Left ventricle myocardium inferior (tissue), 1 donor: Measurements from ENCODE around the gene LRRC38. TPM values are rescaled to one million over a fixed set of nuclear protein-coding genes. Genes with fewer than 3 reads are reported as not detected.

Experiments
- DNase-seq: peaks from one replicate; pipeline ENCODE4 v3.0.0-alpha.2; 2020
- H3K27ac ChIP-seq: fragments of 200-600 bp; replicated peaks from 2 replicates; pipeline ENCODE4 v1.8.0; 2021
- H3K27me3 ChIP-seq: fragments of 200-600 bp; 2 replicates; pipeline ENCODE4 v1.8.0; 2021; ENCODE audit warnings: low read depth
- H3K36me3 ChIP-seq: fragments of 200-600 bp; 2 replicates; pipeline ENCODE4 v1.8.0; 2021
- H3K4me1 ChIP-seq: fragments of 200-600 bp; 2 replicates; pipeline ENCODE4 v1.8.0; 2021
- H3K4me3 ChIP-seq: fragments of 200-600 bp; 2 replicates; pipeline ENCODE4 v1.8.0; 2021; ENCODE audit warnings: mild to moderate bottlenecking, moderate library complexity
- H3K9me3 ChIP-seq: fragments of 200-600 bp; replicated peaks from 2 replicates; pipeline ENCODE4 v1.8.0; 2021
- intact Hi-C: fragments of 100-400 bp; cut with micrococcal nuclease; formaldehyde crosslinking; loops from one replicate; pipeline ENCODE4 v1.11.0; 2022
- total RNA-seq: library from RNA; stranded (reverse); fragmentation: NEBNext Ultra II Directional; extraction: Animal tissue kit (Norgen Biotek cat#: 25700); gene quantifications from one replicate; pipeline ENCODE4 v1.2.1, GENCODE V29; 2021
- TF ChIP-seq, protein P1 (sequence below): fragments of 200-600 bp; IDR thresholded peaks from 2 replicates; pipeline ENCODE4 v1.8.0; 2021; ENCODE audit warnings: antibody characterized with exemption, mild to moderate bottlenecking, borderline replicate concordance
- donor health status: DM: no; HTN: yes; CAD: no; lungs with severe emphysema.

The LRRC38 gene
- total RNA-seq, 1 donor from 2014 or later: 0.30 TPM

DNA sequence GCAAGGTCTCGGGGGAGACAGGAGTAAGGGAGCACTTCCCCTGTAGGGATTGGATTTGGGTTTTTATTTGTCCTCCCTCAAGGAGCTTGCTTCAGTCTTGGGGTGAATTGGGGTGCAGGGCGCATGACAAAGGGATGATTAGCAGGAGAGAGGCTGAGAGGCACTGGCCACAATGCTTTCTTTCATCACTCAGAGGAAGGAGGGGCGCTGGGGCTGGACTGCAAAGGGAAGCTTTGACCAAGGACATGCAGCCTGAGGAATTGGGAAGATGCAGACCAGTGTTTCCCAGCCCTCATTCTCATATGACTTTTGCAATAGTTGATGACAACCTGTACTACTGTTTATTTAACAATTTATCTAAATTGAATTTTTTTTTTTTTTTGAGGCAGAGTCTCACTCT is 35.7 kb upstream of the LRRC38 start:
- no peak for DNase-seq
- H3K4me3 ChIP-seq: no peak overlapping the region
- no peaks in the 10 kb centered on the region for H3K4me1 ChIP-seq
- peaks cover 4% of the 10 kb centered on the region for H3K27me3 ChIP-seq
- TF ChIP-seq, protein P1, sequence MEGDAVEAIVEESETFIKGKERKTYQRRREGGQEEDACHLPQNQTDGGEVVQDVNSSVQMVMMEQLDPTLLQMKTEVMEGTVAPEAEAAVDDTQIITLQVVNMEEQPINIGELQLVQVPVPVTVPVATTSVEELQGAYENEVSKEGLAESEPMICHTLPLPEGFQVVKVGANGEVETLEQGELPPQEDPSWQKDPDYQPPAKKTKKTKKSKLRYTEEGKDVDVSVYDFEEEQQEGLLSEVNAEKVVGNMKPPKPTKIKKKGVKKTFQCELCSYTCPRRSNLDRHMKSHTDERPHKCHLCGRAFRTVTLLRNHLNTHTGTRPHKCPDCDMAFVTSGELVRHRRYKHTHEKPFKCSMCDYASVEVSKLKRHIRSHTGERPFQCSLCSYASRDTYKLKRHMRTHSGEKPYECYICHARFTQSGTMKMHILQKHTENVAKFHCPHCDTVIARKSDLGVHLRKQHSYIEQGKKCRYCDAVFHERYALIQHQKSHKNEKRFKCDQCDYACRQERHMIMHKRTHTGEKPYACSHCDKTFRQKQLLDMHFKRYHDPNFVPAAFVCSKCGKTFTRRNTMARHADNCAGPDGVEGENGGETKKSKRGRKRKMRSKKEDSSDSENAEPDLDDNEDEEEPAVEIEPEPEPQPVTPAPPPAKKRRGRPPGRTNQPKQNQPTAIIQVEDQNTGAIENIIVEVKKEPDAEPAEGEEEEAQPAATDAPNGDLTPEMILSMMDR: no peak
- intact Hi-C loops: no loop called here
- H3K27ac ChIP-seq: no peak overlapping the region
- no peaks in the 10 kb centered on the region for H3K36me3 ChIP-seq
- no peaks in the 10 kb centered on the region for H3K9me3 ChIP-seq

DNA sequence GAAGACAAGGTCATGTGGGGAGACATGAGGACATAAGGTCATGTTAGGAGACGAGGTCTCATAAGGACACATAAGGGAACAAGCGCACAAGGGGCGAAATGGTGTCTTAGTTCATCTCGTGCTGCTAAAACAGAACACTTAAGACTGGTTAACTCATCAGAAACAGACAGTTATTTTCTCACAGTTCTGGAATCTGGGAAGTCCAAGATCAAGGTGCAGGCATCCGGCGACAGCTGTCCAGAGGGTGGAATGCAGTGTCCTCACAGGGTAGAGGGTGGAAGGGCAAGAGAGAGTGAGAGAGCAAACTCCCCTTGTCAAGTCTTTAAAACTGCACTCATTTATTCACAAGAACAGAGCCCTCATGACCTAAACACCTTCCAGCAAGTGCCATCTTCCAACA is 35.2 kb upstream of the LRRC38 start:
- Histone ChIP-seq H3K27me3 (peaks cover 4% of the 10 kb centered on the region), H3K9me3 (no peaks in the 10 kb centered on the region), H3K4me3 (no peak overlapping the region), H3K36me3 (no peaks in the 10 kb centered on the region), H3K4me1 (no peaks in the 10 kb centered on the region), H3K27ac (no peak overlapping the region)
- no peak for DNase-seq
- TF ChIP-seq, protein P1: no peak
- intact Hi-C loops: no loop called here

DNA sequence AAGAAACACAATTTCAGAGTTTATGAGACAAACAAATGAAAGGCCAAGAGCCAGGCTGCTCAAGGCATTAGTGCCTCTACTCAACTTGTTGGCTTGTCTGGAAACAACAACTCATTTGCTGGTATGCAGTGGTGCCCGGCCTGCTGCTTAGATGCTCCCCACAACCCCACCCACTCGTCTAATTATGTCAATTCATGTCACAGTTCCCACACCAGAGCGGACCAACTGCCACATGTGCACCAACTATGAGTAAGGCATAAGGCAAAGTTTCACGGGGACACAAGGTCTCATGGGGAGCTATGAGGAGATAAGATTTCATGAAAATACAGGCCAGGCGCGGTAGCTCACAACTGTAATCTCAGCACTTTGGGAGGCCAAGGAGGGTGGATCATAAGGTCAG is 34.5 kb upstream of the LRRC38 start:
- intact Hi-C loops: no loop called here
- Histone ChIP-seq H3K27me3 (peaks cover 4% of the 10 kb centered on the region), H3K4me3 (no peak overlapping the region), H3K27ac (no peak overlapping the region), H3K9me3 (no peaks in the 10 kb centered on the region), H3K36me3 (no peaks in the 10 kb centered on the region), H3K4me1 (peaks cover 2% of the 10 kb centered on the region)
- no peak for DNase-seq
- TF ChIP-seq, protein P1: no peak

DNA sequence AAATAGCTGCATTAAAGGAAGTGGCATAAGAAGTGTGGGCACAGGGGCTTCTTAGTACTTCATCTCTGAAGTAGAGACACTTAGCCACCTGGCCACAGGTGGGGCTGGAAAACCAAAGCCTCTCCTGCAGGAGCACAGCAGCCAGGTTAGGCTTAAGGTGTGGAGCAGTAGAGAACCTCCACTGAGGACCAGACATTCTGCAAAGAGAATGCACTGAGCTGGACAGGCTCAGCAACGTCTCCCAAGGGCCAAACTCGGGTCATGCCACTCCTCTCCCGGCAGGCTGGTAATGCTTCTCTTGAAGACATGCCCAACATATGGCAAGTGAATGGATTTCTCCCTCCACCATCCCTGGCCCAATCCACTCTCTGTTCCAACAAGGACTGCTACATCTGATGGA is 33.0 kb upstream of the LRRC38 start:
- DNase-seq: no peak
- Histone ChIP-seq H3K36me3 (no peaks in the 10 kb centered on the region), H3K27me3 (peaks cover 4% of the 10 kb centered on the region), H3K9me3 (no peaks in the 10 kb centered on the region), H3K4me3 (no peak overlapping the region), H3K4me1 (peaks cover 8% of the 10 kb centered on the region), H3K27ac (no peak overlapping the region)
- intact Hi-C loops: no loop called here
- TF ChIP-seq, protein P1: no peak

DNA sequence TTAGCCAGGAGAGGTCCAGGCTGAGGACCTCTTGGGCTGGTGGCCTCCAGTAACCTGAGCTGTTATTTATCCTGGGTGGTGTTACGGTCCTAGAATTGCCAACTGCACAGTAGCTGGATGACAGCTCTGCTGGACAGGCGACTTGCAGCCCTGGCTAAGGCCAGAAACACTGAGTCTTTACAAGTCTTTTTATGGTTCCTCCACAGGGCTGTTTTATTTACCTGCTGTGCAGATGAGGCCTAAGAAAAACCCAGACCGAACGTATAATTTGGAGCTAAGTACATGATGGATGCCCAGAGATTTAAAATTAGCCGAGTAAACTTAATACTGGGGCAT is 30.4 kb upstream of the LRRC38 start:
- Histone ChIP-seq H3K36me3 (no peaks in the 10 kb centered on the region), H3K4me1 (peaks cover 28% of the 10 kb centered on the region), H3K4me3 (no peak overlapping the region), H3K27ac (peak overlapping the region; percentile 88), H3K27me3 (peaks cover 4% of the 10 kb centered on the region), H3K9me3 (no peaks in the 10 kb centered on the region)
- TF ChIP-seq, protein P1: no peak
- DNase-seq: no peak
- intact Hi-C loops: no loop called here
